ENCODE measurements around the gene MAPK14. TPM values are rescaled to one million over a fixed set of nuclear protein-coding genes. Genes with fewer than 3 reads are reported as not detected.
"Not testable (repeated sequence)": the region's sequence is repeated elsewhere in the genome, so short reads cannot be mapped to it uniquely, and the experiment has no call there.

The MAPK14 gene
- polyA plus RNA-seq, 12 donors, result 33.4 to 43.6 (median 37.5) TPM; not detected in 1

GRCh38 chr6:36120979-36121786 is 93.6 kb downstream of the MAPK14 start:
- DNase-seq, result no peak

GRCh38 chr6:36121787-36122494 is 94.3 kb downstream of the MAPK14 start:
- no peak for DNase-seq

- DNase-seq, result no peak
Observed at GRCh38 chr6:36122495-36123269, 95.1 kb downstream of the MAPK14 start.

GRCh38 chr6:36123270-36124139 is 95.9 kb downstream of the MAPK14 start:
- DNase-seq, result peak; percentile 73

- not testable (repeated sequence) for DNase-seq
Observed at GRCh38 chr6:36124346-36124745, 96.7 kb downstream of the MAPK14 start.

GRCh38 chr6:36124881-36125280 is 97.3 kb downstream of the MAPK14 start:
- no peak for DNase-seq

- no peak for DNase-seq
Observed at GRCh38 chr6:36125575-36125974, 98.0 kb downstream of the MAPK14 start.

- no peak for DNase-seq
Observed at GRCh38 chr6:36126121-36126520, 98.5 kb downstream of the MAPK14 start.

- DNase-seq, result no peak
Observed at GRCh38 chr6:36126553-36127458, 99.2 kb downstream of the MAPK14 start.

- DNase-seq, result no peak
Observed at GRCh38 chr6:36127462-36128016, 99.9 kb downstream of the MAPK14 start.

- no peak for DNase-seq
Observed at GRCh38 chr6:36128073-36128472, 100.5 kb downstream of the MAPK14 start.

GRCh38 chr6:36128793-36129192 is 101.2 kb downstream of the MAPK14 start:
- no peak for DNase-seq

- DNase-seq, result not testable (repeated sequence)
Observed at GRCh38 chr6:36129334-36129733, 101.7 kb downstream of the MAPK14 start.

GRCh38 chr6:36129941-36130666 is 102.5 kb downstream of the MAPK14 start, which contains the start of gene MAPK13:
Gene MAPK13 (plus strand): TSS chr6:36130513. CDS start chr6:36130583, 70 bp downstream.
- no peak for DNase-seq

GRCh38 chr6:36130667-36131510 is 103.3 kb downstream of the MAPK14 start:
- DNase-seq, result no peak

GRCh38 chr6:36131511-36132245 is 104.1 kb downstream of the MAPK14 start:
- no peak for DNase-seq

GRCh38 chr6:36132246-36132895 is 104.8 kb downstream of the MAPK14 start:
- DNase-seq, result no peak
